Muscle layer of colon (tissue), 2 donors: ENCODE results near the gene HDAC3.

Source experiments
- H3K27ac ChIP-seq: one replicate; pipeline ENCODE4 v1.7.0; 2013; ENCODE audit warnings: low read depth, mild to moderate bottlenecking, low read length, moderate library complexity
- H3K27me3 ChIP-seq, 2 donors: one replicate each; pipeline ENCODE4 v1.7.0; 2013; ENCODE audit warnings: low read length in 2 of 2, mild to moderate bottlenecking in 2 of 2; ENCODE audit not compliant: insufficient read depth in 2 of 2, control insufficient read depth in 1 of 2
- H3K36me3 ChIP-seq: one replicate; pipeline ENCODE4 v1.7.0; 2013; ENCODE audit warnings: mild to moderate bottlenecking, low read length; ENCODE audit not compliant: insufficient read depth
- H3K4me1 ChIP-seq: one replicate; pipeline ENCODE4 v1.7.0; 2013; ENCODE audit warnings: mild to moderate bottlenecking, low read length; ENCODE audit not compliant: insufficient read depth
- H3K4me3 ChIP-seq, 2 donors: one replicate each; pipeline ENCODE4 v1.7.0; 2013; ENCODE audit warnings: low read length in 2 of 2, low read depth in 1 of 2, mild to moderate bottlenecking in 1 of 2, moderate library complexity in 1 of 2
- H3K9ac ChIP-seq: one replicate; pipeline ENCODE4 v1.7.0; 2013; ENCODE audit warnings: low read length
- H3K9me3 ChIP-seq: one replicate; pipeline ENCODE4 v1.7.0; 2013; ENCODE audit warnings: mild to moderate bottlenecking, low read length
- donor health status: abdominal sarcoma.
- donor health status: Adenocarcinoma of cecum.

Gene HDAC3

GRCh38 chr5:141590127-141590526, 46.5 kb downstream of the HDAC3 start:
- Histone ChIP-seq H3K9ac (no peak overlapping the region), H3K4me1 (no peaks in the 10 kb centered on the region), H3K9me3 (no peaks in the 10 kb centered on the region), H3K27me3 (no peaks in the 10 kb centered on the region), H3K27ac (no peak overlapping the region), H3K36me3 (peaks cover 7% of the 10 kb centered on the region), H3K4me3 (no peak overlapping the region)

DNA sequence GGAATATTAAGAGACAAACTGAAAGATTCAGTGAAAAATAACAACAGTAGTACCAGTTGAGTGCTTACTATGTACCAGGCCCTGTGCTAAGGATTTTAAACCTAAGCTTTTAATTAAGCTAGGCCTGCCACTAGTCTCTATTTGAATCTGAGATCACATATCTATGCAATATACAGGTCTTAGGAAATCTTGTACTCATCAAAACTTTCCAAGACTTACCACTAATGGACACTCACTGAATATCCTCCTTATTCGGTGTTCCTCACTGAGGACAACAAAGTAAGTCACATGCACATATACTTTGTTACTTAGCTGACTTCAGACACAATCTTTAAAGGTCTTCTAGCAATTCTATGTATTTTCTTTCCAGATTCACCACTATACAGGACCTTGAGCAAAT, 50.4 kb downstream of the HDAC3 start:
- H3K4me3 ChIP-seq: no peak overlapping the region
- no peak overlapping the region for H3K27ac ChIP-seq
- H3K36me3 ChIP-seq: peaks cover 24% of the 10 kb centered on the region
- H3K9ac ChIP-seq: no peak overlapping the region
- no peaks in the 10 kb centered on the region for H3K4me1 ChIP-seq
- no peaks in the 10 kb centered on the region for H3K9me3 ChIP-seq
- no peaks in the 10 kb centered on the region for H3K27me3 ChIP-seq

- Histone ChIP-seq H3K4me1 (no peaks in the 10 kb centered on the region), H3K36me3 (peaks cover 30% of the 10 kb centered on the region), H3K4me3 (no peak overlapping the region)
Measured at GRCh38 chr5:141585594-141585993, 51.1 kb downstream of the HDAC3 start.

GRCh38 chr5:141574122-141574510, 62.5 kb downstream of the HDAC3 start:
- no peak overlapping the region for H3K27ac ChIP-seq
- no peak overlapping the region for H3K9ac ChIP-seq
- no peaks in the 10 kb centered on the region for H3K27me3 ChIP-seq
- no peaks in the 10 kb centered on the region for H3K9me3 ChIP-seq
- peaks cover 49% of the 10 kb centered on the region for H3K36me3 ChIP-seq
- H3K4me3 ChIP-seq: no peak overlapping the region
- no peaks in the 10 kb centered on the region for H3K4me1 ChIP-seq

More at GRCh38 chr5:141585594-141585993, 51.1 kb downstream of the HDAC3 start:
- Histone ChIP-seq H3K9me3 (no peaks in the 10 kb centered on the region), H3K9ac (no peak overlapping the region), H3K27me3 (no peaks in the 10 kb centered on the region), H3K27ac (no peak overlapping the region)

DNA sequence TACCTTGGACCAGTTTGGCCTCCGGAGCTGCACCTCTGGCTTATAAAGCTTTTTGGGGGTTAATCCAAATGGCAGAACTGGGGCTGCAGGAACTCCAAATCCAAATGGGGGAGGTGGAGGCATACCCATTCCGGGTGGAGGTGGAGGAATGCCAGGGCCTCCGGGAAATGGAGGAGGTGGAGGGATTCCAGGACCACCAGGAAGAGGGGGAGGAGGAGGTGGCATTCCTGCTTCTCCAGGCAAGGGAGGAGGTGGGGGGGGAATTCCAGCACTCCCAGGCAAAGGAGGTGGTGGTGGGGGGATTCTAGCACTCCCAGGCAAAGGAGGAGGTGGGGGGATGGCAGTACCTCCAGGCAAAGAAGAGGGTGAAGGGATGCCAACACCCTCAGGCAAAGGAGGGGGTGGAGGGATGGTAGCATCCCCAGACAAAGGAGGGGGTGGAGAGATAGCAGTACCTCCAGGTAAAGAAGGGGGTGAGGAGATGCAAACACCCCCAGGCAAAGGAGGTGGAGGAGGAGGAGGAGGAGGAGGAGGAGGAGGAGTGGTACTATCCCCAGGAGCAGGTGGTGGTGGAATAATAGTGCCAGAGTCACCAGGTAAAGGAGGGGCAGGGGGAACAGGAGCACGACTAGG, 63.0 kb downstream of the HDAC3 start:
- Histone ChIP-seq H3K27me3 (no peaks in the 10 kb centered on the region), H3K9me3 (no peaks in the 10 kb centered on the region), H3K9ac (no peak overlapping the region), H3K27ac (no peak overlapping the region), H3K4me1 (no peaks in the 10 kb centered on the region), H3K4me3 (no peak overlapping the region), H3K36me3 (peaks cover 44% of the 10 kb centered on the region)
